ENCODE data around the gene SLC12A2. TPM values are rescaled to one million over a fixed set of nuclear protein-coding genes. Genes with fewer than 3 reads are reported as not detected.
A peak's percentile ranks its signal among the peaks of the same experiment; 100 is the strongest.

SLC12A2 gene
- polyA plus RNA-seq, 3 donors = 36.6 to 41.1 (median 40.4) TPM

DNA sequence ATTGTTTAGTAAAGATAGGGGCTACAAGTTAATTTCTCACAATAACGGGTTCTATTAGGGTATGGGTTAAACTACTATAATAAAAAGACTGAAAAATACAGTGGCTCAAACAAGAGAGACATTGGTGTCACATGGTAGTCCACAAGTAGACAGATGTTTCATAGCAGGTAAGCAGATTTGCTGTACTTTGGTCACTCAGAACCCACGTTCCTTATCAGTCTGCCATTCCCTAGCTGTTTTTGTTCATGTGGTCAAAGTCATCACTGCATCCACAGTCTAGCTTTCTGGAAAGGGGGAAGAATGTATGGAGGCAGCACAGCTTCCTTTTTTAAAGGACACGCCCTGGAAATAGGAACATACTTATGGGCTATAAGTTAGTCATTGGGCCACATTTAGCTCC lies 73.0 kb downstream of the SLC12A2 start:
- no peak for DNase-seq

DNA sequence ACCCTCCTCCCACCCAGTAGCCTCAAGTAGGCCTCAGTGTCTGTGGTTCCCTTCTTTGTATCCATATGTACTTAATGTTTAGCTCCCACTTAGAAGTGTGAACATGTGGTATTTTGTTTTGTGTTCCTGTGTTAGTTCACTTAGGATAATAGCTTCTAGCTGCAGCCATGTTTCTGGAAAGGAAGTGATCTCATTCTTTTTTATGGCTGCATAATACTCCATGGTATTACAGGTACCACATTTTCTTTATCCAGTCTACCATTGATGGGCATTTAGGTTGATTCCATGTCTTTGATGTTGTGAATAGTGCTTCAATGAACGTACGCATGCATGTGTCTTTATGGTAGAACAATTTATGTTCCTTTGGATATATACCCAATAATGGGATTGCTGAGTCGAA lies 74.8 kb downstream of the SLC12A2 start:
- no peak for DNase-seq

DNA sequence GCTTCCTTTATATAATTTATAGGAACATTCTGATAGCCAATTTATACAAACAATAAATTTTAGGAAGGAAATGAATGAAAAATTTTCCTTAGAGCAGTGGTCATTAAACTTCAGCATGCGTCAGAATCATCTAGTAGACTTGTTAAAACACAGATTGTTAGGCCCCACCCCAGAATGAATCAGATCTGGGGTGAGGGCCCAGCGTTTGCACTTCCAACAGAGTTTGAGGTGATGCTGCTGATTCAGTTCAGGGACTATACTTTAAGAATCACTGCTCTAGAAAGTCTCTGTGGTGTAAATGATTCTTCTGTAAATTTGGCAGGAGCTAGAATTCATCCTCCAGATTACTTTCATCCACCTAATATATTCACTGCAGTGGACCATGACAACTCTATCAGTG lies 80.4 kb downstream of the SLC12A2 start:
- DNase-seq = no peak

DNA sequence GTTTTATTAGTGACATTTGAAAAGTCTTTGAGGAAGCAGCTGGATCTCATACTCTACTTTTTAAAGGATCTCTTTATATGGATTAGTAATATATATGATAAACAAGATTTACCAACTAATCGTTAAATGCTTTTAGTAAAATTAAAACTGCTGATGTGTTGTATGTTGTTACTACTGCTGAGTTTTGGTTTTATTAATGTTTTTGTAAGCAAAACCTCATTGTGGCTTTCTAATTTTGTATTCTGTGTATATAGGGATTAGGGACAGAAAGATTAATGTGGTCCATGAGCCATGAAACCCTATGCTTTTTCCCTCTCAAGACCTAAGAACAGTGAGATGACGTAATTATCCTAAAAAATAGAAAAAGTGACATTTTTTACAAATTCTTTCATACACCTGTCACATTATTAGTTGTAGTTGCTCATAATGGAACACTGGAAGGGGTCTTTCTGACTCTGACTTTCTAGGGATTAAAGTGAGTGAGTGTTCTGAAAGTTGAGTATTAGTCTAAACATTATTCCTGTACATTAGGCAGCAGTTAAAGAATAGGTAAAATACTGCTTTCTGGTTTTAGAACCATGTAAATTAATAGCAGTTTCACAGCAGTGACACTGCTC lies 85.9 kb downstream of the SLC12A2 start:
- peak; percentile 16 for DNase-seq

DNA sequence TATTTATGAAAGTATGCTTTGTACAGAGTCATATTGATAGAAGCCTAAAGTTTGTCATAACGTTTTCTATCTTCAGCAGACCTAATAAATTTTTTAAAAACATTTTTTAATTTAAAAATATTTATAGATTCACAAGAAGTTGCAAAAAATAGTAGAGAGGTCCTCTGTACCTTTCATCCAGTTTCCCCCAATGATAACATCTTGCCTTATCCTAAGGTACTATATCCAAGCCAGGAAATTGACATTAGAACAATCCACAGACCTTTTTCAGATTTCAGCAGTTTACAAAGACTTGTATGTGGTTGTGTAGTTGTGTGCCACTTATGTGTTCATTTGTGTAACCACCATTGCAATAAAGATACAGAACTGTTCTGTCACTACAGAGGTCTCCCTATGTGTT lies 88.5 kb downstream of the SLC12A2 start:
- DNase-seq = no peak

DNA sequence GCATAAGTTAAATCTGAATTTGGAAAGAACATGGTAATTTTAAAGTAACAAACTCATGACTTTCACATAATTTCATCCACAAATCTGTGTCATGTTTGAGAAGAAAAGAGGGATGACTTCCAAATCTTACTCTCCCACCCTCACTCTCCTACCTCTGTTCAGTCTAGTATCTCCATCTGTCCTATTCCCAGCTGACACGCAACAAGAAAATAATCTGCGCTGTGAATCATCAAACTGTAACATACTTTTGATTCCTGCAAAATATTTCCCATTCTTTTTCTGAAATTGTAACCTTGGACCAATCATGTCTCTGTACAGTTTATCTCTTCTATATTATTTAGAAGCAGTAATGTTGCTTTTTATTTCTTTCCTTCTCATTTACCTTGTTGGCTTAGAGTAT lies 91.4 kb downstream of the SLC12A2 start:
- DNase-seq = no peak

DNA sequence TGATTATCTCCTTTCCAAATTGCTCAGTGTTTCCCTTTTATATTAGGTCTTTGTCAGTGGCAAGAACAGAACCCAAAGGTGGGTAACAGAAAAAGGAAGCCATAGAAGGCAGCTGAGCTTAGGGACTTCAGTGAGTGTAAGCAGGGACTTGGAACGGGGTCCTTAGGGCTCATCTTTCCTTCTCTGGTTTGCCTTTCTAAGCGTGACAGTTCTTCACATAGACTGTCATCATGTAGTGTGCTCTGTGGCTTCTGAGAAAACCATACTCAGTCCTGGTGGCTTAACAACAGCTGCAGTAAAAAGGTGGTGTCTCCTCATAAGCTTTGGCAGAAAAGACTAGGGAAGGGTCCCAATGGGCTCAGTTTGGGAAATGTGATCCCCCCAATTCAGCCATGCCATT lies 108.8 kb downstream of the SLC12A2 start:
- no peak for DNase-seq

DNA sequence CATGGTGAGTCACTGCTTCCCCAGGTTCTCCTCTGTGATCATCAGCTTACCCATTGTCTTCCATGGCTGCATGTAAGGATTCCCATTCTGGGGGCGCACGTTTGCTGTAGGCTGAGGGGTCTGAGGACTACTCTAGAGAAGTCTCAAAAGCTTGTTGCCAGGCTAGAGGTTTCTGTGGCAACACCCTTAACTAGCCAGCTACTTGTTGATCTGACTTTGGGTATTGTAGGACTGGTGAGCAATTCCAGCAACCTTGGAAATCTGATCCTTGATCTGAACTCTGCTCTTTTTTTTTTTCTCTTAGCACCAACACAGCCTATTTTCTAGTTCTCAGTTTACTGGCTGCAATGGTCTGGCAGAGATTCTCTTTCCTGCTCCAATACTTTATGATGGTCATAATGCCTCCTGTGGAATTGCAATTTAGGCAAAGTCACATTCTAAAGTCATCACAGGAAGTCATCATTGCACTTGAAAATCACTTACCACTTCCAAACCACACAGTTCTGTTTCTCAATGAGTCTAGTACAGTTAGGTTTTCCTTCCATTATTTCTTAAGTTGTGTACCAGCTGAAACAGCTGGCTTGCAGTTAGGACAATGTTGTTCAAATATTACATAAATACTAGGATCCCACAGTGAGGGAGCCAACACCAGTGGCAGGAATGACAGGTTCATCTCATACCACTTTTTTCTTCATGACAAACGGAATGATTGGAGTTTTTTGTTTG lies 110.3 kb downstream of the SLC12A2 start:
- no peak for DNase-seq

DNA sequence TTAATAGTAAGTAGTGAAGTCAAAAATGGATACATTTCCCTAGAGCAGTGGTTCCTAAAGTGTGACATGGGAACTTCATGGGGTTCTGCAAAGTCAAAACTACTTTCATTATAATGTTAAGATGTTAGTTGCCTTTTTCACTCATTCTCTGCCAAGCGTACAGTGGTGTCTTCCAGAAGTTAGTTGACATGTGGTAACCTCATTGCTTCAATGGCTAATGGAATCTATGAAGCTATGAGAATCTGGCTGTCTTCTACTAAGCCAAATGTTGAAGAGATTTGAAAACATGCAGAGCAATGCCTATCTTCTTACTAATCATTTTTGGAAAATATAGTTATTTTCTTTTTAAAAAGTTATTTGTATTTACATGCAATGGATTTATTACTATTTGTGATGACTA lies 111.8 kb downstream of the SLC12A2 start:
- no peak for DNase-seq

DNA sequence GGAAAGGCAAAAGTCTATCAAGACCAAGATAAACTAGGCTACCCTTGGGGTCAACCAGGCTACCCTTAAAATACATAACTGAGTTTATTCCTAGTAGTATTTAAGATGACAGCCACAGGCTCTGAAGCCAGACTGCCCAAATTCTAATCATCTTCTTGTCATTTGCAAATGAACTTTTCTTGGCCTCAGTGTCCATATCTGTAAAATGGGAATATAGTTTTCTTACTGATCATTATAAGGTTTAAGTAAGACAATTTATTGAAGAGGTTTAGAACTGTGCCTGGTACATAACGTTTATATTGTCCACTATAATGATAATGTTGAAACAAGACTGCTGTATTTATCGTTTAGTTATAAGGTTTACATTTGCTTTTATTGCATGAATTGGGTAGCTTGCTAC lies 112.5 kb downstream of the SLC12A2 start:
- DNase-seq = no peak

DNA sequence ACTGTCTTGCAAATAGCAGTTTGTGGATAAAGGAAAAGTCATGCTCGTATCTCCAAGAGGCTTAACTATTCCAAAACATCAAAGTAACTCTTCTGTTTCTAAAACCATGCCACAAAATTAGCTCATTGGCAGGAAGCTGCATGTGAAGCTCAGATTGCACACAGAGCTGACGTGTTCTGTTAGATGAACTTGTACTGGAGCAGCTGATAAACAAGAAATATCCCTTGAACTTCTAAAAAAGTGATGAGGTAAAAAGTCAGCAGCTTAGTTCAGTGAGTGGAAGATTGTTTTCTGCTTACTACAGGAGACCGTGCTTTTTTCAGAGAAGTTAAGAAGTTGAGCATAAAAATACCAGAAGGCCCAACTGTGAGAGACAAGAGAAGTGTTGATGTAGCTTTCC lies 113.2 kb downstream of the SLC12A2 start:
- DNase-seq = no peak

DNA sequence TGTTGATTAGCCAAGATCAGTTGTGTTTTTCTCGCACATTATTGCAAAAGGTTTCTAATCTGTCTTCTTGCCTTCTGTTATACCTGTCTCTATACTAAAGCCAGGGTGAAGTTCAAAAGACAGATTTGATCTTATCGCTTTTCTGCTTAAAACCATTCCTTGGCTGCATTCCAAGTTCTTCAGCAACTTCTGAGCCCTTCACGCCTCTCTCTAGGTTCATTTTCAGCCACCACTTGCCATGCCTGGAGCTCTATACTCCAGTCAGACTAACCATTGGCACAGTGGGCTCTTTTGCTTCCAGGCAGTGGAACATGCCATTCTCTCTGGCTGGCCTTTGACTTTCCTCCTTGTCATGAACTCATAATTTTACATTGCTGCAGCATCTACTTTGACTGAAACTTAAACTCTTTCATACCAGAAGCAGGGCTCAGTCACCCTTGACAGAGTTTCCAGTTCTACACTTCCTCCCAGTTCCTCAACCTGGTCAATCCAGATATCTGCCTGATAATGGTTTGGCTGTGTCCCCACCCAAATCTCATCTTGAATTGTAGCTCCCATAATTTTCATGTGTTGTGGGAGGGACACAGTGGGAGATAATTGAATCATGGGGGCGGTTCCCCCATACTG lies 114.4 kb downstream of the SLC12A2 start:
- DNase-seq = no peak

DNA sequence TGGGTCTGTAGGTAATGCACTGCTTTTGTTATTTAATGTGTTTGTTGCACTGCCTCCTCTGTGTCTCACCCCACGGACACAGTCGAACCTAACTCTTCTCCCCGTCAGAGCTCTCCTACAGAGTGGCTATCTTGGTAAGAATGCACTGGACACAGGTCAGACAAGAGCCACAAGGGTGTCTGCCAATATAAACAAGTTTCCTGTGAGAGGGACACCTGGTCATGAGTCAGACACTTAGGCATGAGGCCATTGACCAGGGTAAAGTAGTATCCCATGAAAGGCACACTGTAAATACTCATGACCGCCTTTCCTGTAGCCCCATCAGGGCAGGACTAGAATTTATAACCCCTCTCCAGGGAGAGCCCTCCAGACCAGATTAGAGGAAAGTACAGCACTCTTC lies 115.5 kb downstream of the SLC12A2 start:
- DNase-seq = no peak

DNA sequence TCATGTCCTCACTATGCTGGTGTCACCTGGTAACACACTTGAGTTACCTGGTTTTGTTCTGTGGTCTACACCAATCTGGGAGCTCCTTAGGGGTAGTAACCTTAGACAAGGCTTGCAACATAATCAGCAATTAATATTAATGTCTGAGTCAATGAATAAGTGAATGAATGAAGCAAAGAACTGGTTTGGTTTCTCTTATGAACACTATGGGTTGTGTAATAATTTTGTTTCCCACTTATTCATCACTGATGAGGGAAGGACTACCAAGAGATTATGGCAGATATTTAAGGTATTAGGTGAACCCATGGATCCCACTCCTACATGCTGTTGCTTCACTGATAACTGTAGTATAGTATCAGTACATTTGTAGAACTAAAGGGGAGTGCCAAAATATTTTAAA lies 116.0 kb downstream of the SLC12A2 start:
- no peak for DNase-seq

DNA sequence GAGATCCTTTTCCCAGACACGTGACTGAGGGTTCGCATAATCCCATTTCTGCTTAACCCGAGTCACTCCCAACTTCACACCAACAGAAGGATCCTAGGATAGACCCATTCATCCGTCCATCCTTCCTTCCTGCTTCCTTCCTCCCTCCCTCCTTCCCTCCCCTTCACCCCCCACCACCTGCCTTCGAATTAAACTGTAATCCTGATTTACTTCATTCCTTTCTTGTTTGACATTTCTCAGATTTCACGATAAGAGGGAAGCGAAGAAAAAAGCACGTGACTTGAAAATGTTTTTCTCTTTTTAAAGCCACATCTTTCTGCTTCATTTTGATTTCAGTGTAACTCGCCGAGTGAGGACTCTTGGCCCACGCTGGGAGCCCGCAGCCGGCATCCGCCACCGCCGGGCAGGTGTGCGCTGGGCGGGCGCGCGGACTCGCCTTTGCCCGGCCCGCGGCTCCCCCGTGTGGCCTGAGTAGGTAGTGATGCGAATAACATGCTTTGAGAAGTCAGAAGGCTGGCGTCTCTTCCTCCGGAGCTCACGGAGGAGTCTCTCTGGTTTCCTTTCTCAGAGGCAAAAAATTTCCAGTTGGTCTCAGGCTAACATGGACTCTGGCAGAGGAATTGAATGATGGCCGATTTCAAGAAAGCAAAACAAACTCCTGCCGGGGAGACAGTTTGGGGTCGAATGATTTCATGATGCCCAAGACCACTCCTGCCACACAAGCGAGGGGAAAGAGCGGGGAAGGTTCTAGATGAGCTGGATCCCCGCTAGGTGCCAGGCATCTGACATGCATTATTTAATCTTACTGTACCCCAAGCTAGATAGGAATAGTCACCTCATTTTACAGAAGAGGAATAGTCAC lies 117.7 kb downstream of the SLC12A2 start:
- peak; percentile 69 for DNase-seq

DNA sequence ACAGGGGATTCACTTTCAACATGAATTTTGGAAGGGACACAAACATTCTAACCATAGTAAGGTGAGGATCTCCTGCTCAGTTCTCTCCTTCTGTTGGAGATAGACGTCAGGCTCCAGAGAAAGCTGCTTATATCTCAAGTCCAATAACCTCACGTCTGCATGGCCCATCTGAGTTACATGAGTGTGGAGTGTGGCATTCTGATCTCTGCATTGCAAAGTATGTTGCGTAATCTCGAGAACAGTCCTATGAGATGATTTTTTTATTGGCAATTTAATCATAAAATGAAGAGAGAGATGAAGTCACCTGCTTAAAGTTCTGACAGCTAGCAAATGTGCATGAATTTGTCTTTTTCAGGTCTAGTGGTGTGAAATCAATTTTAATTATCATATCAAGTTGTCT lies 118.8 kb downstream of the SLC12A2 start:
- DNase-seq = no peak

DNA sequence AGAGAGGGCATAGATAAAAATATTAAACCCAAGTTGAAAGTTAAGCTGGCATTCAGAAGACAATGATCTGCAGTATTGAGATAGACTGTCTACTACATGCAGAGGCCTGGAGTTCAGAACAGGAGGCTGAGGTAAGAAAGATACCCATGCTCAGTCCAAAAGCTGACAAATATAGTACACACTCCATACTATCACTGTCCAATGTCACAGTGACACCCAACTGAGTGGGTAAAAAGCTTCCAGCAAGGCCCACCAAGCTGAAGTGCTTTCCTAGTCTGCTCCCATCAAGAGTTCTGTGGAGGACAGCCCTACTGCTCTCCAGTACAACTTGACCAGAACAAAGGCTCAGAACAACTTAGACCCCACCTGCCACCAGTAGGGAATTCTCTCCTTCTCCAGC lies 124.9 kb downstream of the SLC12A2 start:
- DNase-seq = no peak

DNA sequence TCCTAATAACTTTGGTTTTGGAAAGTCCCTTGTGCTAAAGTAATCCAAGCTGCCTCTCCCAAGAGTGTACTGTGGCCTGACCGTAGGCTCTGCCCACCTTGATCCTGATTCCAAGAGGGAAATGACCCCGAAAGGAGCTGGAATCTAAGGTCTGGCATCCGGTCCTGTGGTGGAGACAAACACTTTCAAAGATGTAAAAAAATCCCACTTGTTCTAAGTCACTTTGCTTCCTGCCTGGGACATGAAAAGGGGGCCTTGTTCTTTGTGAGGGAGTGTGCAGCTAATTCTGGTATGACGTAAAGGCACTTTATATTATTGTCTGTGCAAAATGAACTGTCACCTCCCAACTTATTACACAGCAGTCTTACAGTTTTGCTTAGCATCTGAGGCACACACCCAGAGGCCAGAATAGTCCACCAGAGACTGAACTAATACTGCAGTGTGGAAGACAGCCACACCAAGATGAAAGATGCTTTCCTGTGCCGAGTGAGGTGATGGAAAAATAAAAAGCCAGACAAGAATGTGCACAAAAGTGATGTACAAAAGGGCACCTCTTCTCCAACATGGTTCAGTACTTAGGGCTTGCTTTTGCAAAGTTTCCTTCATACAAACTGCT lies 128.7 kb downstream of the SLC12A2 start:
- DNase-seq = peak; percentile 20

DNA sequence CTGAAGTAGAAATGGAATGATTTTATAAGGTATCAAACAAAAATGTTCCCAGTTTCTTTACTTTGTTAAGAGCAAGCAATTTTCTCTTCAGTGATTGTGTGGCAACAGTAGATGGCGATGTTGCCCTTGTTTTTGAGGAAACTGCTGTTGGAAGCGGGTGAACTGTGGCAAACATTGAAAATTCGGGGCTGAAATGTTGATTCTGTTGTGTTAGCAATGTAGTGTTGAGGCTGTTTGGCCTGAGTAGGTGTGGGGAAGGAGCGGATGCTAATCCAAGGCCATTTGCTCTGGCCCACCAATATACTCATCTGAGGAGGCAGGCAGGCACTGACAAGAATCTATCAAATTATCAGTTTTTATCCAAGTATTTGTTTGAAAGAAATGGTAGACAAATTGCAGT lies 129.8 kb downstream of the SLC12A2 start:
- peak; percentile 76 for DNase-seq

DNA sequence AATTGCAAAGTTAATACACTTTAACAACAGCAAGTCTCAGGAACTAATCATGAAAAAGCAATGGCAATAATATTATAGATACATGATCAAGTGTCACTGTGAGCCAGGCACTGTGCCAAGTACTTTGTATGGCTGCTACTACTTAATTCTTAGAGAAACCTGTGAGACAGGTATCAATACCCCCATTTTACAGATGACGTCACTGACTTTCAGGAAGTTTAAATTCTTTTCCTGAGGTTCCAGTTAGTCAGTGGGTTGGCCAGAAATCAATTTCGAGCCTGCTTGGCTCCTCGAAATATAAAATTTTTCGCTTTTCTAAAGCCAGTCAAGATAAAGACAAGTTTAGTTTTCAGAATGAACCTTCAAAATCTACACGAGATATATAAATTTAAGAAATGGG lies 130.3 kb downstream of the SLC12A2 start:
- DNase-seq = no peak

DNA sequence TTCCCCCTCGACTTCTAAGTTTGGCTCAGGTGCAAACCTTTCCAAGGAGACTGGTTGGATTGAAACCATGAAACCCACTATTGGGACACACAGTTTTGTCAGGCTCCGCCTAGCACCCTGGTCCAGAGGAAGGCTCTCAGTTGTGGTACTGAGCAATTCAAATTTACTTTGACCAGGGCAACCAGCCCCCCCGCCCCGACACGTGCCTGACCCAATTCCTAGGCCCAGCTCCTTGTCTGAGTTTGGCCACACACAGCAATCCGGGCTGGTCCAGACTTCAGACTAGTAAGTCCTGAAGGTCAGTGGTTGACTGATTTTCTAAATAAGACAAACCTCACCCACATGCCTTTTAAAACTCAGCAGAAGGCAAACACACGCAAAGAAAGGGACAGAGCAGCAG lies 132.7 kb downstream of the SLC12A2 start:
- no peak for DNase-seq
